BE2C (cell line): ENCODE data around the gene TBC1D24.

Experiments used
- DNase-seq: peaks from one replicate; pipeline ENCODE4 v3.0.0-alpha.2; 2020
- H3K27me3 ChIP-seq: fragments of 250-450 bp; sonication (Bioruptor Pico); 2 replicates; pipeline ENCODE4 v1.5.1; 2020; ENCODE audit warnings: mild to moderate bottlenecking
- H3K36me3 ChIP-seq: fragments of 250-450 bp; sonication (Bioruptor Pico); 2 replicates; pipeline ENCODE4 v1.5.1; 2020; ENCODE audit warnings: mild to moderate bottlenecking
- H3K4me1 ChIP-seq: fragments of 250-450 bp; sonication (Bioruptor Pico); 2 replicates; pipeline ENCODE4 v1.5.1; 2020
- H3K4me3 ChIP-seq: 2 replicates; pipeline ENCODE4 v1.5.1; 2011; ENCODE audit warnings: low read depth, low read length
- H3K9me3 ChIP-seq: fragments of 250-450 bp; sonication (Bioruptor Pico); 2 replicates; pipeline ENCODE4 v1.5.1; 2020
- TF ChIP-seq, protein P1 (sequence below): IDR thresholded peaks from 2 replicates; pipeline ENCODE4 v1.5.1; 2012; ENCODE audit warnings: mild to moderate bottlenecking, low read depth, low read length

The TBC1D24 gene

DNA sequence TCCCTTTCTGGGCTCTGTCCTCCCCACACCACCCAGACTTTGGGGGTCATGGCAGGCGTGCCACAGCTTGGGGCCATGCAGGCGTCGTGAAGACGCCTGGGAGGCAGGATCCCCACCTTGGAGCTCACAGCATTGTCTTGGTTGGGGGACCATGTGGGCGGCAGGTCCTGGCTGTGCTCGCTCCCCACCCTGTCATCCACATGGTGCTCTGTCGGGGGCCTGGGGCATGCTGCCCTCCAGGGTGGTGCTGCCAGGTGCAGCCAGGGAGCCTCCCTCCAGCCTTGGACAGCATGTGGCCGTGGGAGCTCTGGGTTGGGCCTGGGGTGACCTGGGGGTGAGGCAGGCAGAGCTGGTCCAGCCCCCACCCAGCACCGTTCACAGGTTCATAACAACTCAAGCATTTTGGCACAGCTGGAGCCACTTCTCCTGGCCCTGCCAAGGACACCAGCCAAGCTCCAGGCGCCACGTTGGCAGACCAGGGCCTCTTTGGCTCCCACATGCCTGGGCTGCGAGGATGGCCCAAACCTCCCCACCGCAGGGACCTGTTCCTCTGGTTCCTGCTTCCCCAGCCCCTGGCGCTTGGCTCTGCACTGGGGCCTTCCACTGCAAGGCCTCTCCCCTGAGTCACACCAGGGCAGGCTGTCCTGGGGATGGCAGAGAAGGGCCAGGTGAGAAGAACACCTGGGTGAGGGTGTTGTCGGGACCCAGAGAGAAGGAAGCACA lies 23.8 kb downstream of the TBC1D24 start:
- Histone ChIP-seq H3K36me3 (peaks cover 32% of the 10 kb centered on the region), H3K4me3 (no peak overlapping the region), H3K9me3 (no peaks in the 10 kb centered on the region), H3K4me1 (peaks cover 29% of the 10 kb centered on the region), H3K27me3 (no peaks in the 10 kb centered on the region)
- no peak for DNase-seq
- TF ChIP-seq, protein P1, sequence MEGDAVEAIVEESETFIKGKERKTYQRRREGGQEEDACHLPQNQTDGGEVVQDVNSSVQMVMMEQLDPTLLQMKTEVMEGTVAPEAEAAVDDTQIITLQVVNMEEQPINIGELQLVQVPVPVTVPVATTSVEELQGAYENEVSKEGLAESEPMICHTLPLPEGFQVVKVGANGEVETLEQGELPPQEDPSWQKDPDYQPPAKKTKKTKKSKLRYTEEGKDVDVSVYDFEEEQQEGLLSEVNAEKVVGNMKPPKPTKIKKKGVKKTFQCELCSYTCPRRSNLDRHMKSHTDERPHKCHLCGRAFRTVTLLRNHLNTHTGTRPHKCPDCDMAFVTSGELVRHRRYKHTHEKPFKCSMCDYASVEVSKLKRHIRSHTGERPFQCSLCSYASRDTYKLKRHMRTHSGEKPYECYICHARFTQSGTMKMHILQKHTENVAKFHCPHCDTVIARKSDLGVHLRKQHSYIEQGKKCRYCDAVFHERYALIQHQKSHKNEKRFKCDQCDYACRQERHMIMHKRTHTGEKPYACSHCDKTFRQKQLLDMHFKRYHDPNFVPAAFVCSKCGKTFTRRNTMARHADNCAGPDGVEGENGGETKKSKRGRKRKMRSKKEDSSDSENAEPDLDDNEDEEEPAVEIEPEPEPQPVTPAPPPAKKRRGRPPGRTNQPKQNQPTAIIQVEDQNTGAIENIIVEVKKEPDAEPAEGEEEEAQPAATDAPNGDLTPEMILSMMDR = no peak

DNA sequence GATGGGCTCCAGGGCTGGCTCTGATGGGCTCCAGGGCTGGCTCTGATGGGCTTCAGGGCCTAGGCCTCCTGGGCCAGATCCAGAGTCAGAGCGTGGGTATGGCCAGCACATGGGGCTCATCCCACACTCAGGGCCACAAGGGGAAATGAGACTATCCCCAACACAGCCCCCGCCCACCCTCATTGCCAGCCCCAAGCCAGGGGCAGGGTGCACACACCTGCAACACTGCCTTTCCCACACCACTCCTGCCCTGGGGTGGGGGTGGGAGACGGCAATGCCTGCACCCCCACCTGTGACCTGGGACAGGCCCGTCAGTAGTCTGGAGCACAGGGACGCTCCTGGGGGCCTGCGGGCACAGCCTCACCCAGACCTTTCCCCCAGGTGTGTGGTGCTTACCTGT lies 24.5 kb downstream of the TBC1D24 start:
- no peaks in the 10 kb centered on the region for H3K9me3 ChIP-seq
- H3K27me3 ChIP-seq = no peaks in the 10 kb centered on the region
- H3K4me3 ChIP-seq = no peak overlapping the region
- H3K4me1 ChIP-seq = peaks cover 29% of the 10 kb centered on the region
- no peak for DNase-seq
- H3K36me3 ChIP-seq = peaks cover 32% of the 10 kb centered on the region
- TF ChIP-seq, protein P1 = no peak

DNA sequence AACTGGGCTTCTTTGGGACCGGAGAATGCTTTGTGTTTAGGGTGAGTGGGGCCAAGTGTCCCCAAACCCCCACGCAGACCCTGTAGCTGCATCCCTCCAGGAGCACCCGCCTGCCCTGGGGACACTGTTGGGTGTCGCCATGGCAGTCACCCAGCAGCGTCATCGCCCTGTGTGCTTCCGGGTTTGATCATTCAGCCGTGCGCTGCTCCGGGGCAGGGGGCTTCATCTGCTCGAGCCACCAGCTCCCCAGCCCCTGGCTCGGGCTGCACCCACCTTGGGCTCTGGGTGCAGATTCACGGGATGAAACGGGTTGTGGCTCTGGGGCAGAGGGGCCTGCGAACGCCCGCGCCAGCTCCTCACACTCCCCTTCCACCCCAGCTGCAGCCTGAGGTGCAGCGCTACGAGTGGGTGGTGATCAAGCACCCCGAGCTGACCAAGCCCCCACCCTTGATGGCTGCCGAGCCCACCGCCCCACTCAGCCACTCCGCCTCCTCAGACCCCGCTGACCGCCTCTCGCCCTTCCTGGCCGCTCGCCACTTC lies 25.0 kb downstream of the TBC1D24 start:
- H3K36me3 ChIP-seq = peaks cover 32% of the 10 kb centered on the region
- H3K9me3 ChIP-seq = no peaks in the 10 kb centered on the region
- H3K27me3 ChIP-seq = no peaks in the 10 kb centered on the region
- no peak for DNase-seq
- peaks cover 29% of the 10 kb centered on the region for H3K4me1 ChIP-seq
- TF ChIP-seq, protein P1 = no peak
- no peak overlapping the region for H3K4me3 ChIP-seq

DNA sequence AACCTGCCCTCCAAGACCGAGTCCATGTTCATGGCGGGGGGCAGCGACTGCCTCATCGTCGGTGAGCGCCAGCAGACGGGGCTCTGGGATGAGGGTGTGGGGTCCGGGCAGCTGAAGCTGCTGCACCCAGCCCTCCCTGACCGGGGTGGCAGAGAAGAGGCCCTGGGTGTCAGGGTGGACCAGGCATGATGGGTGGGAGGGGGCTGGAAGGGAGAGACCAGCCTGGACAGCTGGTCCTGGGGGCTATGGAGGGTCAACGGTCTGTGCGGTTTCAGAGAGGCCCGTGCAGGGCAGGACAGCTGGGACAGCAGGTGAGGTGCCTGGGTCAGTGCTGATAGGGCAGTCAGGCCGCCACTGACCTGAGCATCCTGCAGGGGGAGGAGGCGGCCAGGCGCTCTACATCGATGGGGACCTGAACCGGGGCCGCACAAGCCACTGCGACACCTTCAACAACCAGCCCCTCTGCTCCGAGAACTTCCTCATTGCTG lies 25.5 kb downstream of the TBC1D24 start:
- Histone ChIP-seq H3K27me3 (no peaks in the 10 kb centered on the region), H3K4me1 (peaks cover 29% of the 10 kb centered on the region), H3K9me3 (no peaks in the 10 kb centered on the region), H3K36me3 (peaks cover 32% of the 10 kb centered on the region), H3K4me3 (no peak overlapping the region)
- no peak for DNase-seq
- TF ChIP-seq, protein P1 = no peak

DNA sequence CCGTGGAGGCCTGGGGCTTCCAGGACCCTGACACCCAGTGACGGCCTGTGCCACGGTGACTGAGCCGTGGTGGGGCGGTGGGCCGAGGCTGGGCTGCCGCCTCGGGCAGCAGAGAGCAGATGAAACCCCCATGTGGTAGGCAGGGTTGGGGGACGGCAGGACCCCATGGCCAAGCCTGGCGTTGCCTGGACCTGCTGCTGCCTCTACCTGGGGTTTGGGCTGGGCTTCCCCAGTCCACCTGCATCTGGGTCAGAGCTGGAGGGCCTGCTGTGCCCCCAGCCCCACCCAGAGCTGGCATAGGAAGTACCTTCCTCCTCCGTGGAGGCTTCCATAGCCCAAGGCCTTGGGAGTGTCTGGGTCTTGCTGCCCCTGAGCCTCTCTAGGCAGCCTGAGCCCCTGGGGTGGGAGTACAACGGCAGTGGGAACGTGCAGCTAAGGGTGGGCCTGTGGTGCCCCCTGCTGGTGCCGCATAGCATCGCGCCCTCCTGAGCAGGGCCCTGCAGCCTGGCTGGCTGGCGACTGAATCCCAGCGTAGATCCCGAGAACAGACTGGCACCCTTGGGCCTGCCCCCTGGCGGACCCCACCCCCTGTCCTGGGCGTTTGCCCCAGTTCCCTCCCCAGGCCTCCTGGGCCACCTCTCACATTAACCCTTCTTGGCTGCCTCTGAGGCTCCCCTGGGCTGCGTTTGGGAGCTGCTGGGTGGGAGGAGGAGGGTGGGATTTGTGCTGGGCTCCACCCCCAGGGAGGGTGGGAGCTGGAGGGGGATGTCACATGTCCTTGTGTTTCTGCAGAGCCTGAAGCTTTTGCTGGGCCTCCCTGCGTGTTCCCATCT lies 26.2 kb downstream of the TBC1D24 start:
- H3K27me3 ChIP-seq = no peaks in the 10 kb centered on the region
- H3K36me3 ChIP-seq = peaks cover 30% of the 10 kb centered on the region
- TF ChIP-seq, protein P1 = peak; percentile 96
- H3K9me3 ChIP-seq = no peaks in the 10 kb centered on the region
- peaks cover 29% of the 10 kb centered on the region for H3K4me1 ChIP-seq
- peak overlapping the region; percentile 28 for H3K4me3 ChIP-seq
- DNase-seq = peak; percentile 93
